Peyer's patch (tissue), 4 donors: ENCODE results near the gene TXLNB.

ENCODE experiments used
- CTCF ChIP-seq, 6 experiments: fragments of 450-650 bp in 4 of 6; fragments of 200-600 bp in 2 of 6; sonication (generic) in 1 of 6; IDR thresholded peaks; one replicate each; pipeline ENCODE4 v1.5.1; 2017 to 2019; ENCODE audit warnings: antibody characterized with exemption in 6 of 6, mild to moderate bottlenecking in 3 of 6, moderate library complexity in 1 of 6
- POLR2A ChIP-seq, 2 donors: fragments of 450-650 bp; IDR thresholded peaks; one replicate each; pipeline ENCODE4 v1.5.1; 2017; ENCODE audit warnings: antibody characterized with exemption in 2 of 2, mild to moderate bottlenecking in 2 of 2, moderate library complexity in 2 of 2

- no peak for TF ChIP-seq CTCF (IDR thresholded peaks at IDR 0.05)
- no peak for TF ChIP-seq POLR2A (IDR thresholded peaks at IDR 0.05)
Observed at GRCh38 chr6:139282684-139283083, 9.1 kb downstream of the TXLNB start.
